ENCODE data around the gene BRD7.
A peak's percentile ranks its signal among the peaks of the same experiment; 100 is the strongest.

Gene BRD7

DNA sequence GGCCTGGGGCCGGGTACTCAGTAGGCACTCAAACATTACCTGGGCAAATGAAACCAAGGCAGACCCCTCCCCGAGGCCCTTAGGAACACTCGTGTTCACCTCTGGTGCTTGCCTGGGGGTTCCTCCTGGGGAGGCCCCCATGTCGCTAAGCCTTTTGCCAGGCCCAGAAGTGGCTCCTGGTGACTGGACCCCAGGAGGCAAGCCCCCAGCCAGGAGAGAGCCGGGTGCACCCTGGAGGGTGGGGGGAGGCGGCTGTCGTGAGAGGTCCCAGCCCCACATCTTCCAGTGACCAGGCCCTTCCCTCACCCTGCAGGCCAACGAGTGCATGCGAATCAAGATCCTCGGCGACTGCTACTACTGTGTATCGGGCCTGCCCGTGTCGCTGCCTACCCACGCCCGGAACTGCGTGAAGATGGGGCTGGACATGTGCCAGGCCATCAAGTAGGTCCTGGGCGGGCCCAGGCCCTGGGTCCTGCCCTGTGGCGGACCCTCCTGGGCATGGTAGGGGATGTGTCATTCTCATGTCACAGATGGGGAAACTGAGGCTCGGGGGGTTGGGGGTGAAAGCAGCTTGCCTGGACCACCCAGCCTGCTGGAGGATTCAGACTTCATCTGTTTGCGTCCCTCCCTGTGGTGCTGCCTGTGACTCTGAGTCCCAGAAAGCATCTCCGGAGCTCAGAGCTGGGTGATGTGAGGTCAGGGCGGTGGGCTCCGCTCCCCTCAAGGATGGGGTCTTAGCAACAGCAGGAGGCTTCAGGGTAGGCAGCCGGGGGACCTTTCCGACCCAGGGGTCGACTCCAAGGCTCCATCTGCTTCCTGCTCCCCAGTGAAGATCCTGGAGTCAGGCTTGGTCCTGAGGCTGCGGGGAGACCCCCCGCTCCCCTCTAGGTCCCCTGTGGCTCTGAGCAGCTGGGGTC, 69.9 kb downstream of the BRD7 start:
- no peaks in the 10 kb centered on the region for H3K36me3 Mint-ChIP-seq (ENCODE audit: low read depth)
- TF ChIP-seq, protein P1, sequence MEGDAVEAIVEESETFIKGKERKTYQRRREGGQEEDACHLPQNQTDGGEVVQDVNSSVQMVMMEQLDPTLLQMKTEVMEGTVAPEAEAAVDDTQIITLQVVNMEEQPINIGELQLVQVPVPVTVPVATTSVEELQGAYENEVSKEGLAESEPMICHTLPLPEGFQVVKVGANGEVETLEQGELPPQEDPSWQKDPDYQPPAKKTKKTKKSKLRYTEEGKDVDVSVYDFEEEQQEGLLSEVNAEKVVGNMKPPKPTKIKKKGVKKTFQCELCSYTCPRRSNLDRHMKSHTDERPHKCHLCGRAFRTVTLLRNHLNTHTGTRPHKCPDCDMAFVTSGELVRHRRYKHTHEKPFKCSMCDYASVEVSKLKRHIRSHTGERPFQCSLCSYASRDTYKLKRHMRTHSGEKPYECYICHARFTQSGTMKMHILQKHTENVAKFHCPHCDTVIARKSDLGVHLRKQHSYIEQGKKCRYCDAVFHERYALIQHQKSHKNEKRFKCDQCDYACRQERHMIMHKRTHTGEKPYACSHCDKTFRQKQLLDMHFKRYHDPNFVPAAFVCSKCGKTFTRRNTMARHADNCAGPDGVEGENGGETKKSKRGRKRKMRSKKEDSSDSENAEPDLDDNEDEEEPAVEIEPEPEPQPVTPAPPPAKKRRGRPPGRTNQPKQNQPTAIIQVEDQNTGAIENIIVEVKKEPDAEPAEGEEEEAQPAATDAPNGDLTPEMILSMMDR (IDR thresholded peaks at IDR 0.05) = no peak
- no peaks in the 10 kb centered on the region for H3K9me3 Mint-ChIP-seq
- DNase-seq = no peak
- H3K27me3 Mint-ChIP-seq (ENCODE audit: low read depth, poor library complexity) = peaks cover 5% of the 10 kb centered on the region
- no peak overlapping the region for H3K27ac Mint-ChIP-seq
- no peak overlapping the region for H3K4me3 Mint-ChIP-seq
- H3K4me1 Mint-ChIP-seq = peaks cover 11% of the 10 kb centered on the region

DNA sequence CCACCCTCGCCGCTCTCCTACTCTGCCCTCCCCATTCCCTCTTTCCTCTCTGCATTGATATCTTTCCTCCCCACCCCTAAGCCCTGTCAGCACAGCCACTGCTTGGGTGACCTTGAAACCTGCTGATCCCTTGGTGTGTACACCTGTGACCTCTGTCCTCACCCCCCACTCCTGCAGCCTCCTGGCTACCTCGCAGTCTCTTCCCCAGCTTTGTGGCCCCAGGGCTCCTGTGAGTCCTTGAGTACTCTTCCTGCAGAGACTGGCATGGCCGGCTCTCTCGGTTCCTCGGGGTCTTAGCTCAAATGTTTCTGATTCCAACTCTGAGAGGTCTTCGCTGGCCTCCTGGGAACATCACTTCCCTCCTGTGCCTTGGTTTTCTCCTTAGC, 70.7 kb downstream of the BRD7 start:
- Mint-ChIP-seq H3K36me3 (ENCODE audit: low read depth) (no peaks in the 10 kb centered on the region), H3K27me3 (ENCODE audit: low read depth, poor library complexity) (peaks cover 5% of the 10 kb centered on the region), H3K4me3 (no peak overlapping the region), H3K9me3 (no peaks in the 10 kb centered on the region), H3K4me1 (peaks cover 9% of the 10 kb centered on the region), H3K27ac (peak overlapping the region; percentile 89)
- DNase-seq = no peak
- TF ChIP-seq, protein P1 (IDR thresholded peaks at IDR 0.05) = no peak

DNA sequence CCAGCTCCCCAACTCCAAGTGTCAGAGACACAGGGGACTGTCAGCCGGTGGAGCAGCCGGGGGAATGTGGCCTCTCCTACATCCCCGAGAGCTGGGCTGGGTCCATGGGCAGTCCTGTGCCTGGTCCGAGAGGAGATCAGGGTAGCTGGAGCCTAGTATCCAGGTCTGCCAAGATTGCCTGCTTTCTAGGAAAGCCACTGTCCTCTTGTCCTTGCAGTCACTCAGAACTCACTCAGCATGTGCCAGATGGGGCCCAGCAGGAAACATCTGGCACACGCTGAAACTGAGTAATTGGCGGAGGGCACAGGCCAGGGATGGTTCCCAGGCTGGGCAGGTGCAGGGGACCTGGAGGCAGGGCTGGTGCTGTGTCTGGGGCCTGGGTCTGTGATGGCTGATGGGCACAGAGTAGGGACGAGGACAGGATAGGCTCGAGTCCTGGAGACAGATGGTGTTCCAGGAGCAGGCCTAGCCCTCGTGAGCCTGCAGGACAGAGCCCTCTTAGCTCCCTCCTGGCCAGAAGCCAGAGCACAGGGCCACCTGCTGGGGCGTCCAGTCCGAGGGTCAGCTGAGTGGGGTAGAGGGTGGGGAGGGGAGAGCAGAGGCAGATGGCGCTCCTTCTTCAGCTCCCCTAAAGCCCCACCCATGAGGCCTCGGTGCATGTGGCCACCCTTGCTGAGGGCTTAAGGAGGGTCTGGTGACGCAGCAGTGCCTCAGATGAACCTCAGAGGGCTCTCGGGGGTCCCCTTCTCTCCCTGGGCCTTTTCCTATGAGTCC, 71.3 kb downstream of the BRD7 start:
- TF ChIP-seq, protein P1 (IDR thresholded peaks at IDR 0.05) = no peak
- no peak for DNase-seq
- Mint-ChIP-seq H3K36me3 (ENCODE audit: low read depth) (no peaks in the 10 kb centered on the region), H3K27ac (peak overlapping the region; percentile 89), H3K9me3 (no peaks in the 10 kb centered on the region), H3K27me3 (ENCODE audit: low read depth, poor library complexity) (peaks cover 5% of the 10 kb centered on the region), H3K4me3 (no peak overlapping the region), H3K4me1 (peaks cover 4% of the 10 kb centered on the region)

DNA sequence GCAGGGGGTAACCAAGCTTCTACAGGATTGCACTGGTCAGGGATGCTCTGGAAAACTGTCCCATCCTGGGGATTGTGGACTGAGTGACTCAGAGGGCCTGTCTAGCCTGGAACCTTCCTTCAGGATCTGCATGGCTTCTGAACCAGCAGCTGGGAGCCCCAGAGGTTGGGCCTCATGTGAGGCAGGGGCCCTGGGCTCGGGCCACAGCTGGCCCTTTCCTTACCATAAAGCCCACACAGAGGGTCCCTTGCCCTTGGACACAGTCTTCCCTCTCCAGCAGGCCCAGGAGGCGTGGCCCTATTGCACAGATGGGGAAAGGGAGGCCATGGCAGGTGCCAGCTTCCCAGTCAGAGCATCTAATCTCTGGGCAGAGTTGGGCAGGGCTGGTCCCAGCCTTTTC, 72.0 kb downstream of the BRD7 start:
- Mint-ChIP-seq H3K4me3 (no peak overlapping the region), H3K9me3 (no peaks in the 10 kb centered on the region), H3K36me3 (ENCODE audit: low read depth) (no peaks in the 10 kb centered on the region), H3K4me1 (peaks cover 5% of the 10 kb centered on the region), H3K27me3 (ENCODE audit: low read depth, poor library complexity) (peaks cover 2% of the 10 kb centered on the region), H3K27ac (no peak overlapping the region)
- no peak for DNase-seq
- TF ChIP-seq, protein P1 (IDR thresholded peaks at IDR 0.05) = no peak

DNA sequence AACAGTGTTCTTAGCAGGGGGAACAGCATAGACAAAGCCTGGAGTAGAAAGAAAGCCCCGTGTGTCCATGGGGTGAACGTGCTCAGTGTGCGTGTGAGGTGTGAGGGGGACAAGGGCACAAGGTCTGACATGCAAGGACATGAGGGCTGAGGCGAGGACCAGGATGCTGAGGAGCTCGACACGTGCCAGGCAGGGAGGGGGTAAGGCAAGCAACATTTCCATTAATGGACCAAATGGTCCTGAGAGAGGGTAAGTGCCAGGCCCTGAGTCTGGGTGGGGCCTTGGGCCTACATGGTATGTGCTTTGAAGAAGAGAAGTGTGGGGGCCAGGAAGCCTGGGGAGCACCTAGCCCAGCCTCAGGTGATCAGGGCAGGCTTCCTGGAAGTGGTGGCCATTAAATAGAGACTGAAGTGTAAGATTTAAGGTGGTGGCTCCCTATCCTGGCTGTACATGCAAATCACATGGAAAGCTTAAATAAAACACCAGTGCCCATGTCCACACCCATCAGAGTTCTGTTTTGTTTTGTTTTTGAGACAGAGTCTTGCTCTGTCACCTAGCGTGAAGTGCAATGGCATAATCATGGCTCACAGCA, 73.2 kb downstream of the BRD7 start:
- Mint-ChIP-seq H3K27me3 (ENCODE audit: low read depth, poor library complexity) (peaks cover 2% of the 10 kb centered on the region), H3K4me1 (peaks cover 9% of the 10 kb centered on the region), H3K36me3 (ENCODE audit: low read depth) (no peaks in the 10 kb centered on the region), H3K27ac (peak overlapping the region; percentile 80), H3K4me3 (no peak overlapping the region), H3K9me3 (no peaks in the 10 kb centered on the region)
- TF ChIP-seq, protein P1 (IDR thresholded peaks at IDR 0.05) = no peak
- DNase-seq = no peak

All from nephron progenitor cell (in vitro differentiated cells).